GM18907 (cell line): Measurements from ENCODE around the gene ABI2.
"Not testable (repeated sequence)": the region's sequence is repeated elsewhere in the genome, so short reads cannot be mapped to it uniquely, and the experiment has no call there.

Source experiments
- ATAC-seq: cut with Tn5 transposase; IDR thresholded peaks from one replicate; pipeline ENCODE4 v1.9.1; 2021; ENCODE audit warnings: mild to moderate bottlenecking, moderate library complexity; ENCODE audit not compliant: unreplicated experiment

Gene ABI2

DNA sequence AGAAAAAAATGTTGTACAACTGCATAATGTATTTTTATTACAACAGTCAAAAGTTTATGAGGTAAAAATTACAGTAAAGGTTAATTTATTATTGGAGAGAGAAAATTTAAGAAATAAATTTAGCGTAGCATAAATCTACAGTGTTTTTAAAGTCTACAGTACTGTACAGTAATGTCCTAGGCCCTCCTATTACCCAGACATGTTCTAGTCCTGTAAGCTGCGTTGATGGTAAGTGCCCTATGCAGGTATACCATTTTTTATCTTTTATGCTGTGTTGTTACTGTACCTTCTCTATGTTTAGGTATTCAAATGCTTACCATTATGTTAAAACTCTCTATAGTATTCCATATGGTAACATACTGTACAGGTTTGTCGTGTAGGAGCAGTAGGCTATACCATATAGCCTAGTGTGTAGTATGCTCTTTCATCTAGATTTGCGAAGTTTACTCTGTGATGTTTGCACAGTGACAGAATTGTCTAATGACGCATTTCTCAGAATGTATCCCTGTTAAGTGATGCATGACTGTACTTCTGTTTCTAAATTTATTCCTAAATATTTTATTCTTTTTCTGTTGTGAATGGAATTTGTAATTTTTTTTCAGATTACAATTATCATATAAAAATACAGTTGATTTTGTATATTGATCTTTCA, 24.5 kb downstream of the ABI2 start:
- ATAC-seq = no peak

DNA sequence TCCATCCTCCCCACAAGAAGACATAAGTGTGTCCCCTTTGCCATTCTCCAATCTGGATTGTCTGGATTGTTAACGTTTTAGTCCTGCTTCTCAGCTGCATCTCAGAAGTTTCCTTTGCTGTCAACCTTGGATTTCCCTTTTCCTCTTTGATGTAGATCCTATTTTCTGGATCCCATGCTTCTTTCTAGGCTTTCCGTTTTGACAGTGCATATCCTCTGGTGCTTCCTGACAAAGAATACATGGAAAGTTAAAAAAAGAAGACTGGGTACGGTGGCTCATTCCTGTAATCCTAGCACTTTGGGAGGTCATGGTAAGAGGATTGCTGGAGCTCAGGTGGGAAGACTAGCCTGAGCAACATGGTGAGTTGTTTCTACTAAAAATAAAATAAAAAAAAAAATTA, 26.8 kb downstream of the ABI2 start:
- no peak for ATAC-seq

DNA sequence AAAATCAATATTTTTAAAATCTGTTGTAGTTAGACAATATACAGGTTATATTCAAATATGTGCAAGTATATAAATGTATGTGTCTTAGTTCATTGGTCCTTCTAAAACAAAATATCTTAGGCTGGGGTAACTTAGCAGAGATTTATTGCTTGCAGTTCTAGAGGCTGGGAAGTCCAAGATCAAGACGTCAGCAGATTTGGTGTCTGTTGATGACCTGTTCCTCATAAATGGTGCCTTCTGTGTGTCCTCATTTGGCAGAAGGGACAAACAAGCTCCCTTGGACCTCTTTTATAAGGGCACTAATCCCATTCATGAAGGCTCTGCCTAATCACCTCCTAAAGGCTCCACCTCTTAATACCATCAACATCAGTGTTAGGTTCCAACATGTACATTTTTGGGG, 31.3 kb downstream of the ABI2 start:
- no peak for ATAC-seq

DNA sequence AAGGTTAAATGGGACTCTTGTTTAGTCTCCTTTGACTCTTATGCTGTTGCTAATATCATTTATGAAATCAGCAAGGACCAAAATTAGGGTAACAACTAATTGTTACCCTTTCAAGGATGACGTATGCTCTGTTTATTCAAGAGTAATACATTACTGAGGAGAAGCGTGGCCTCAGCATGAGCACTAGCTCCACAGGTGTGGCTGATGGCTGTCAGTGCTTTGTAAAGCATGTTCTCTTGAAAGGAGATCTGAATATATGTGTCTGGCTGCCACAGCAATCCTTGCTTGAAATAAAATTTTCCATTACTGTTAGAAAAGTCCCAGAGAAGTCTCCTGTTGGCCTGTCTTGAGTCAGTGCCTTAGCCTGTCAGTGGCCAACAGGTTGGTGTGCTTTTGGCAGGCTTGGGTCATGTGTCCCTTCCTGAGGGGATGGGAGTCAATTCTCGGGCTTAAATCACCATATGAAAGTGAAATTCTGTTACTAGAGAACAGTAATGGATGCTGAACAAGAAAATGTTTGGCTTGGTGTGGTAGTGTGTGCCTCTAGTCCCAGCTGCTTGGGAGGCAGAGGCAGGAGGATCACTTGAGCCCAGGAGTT, 32.7 kb downstream of the ABI2 start:
- ATAC-seq = no peak

DNA sequence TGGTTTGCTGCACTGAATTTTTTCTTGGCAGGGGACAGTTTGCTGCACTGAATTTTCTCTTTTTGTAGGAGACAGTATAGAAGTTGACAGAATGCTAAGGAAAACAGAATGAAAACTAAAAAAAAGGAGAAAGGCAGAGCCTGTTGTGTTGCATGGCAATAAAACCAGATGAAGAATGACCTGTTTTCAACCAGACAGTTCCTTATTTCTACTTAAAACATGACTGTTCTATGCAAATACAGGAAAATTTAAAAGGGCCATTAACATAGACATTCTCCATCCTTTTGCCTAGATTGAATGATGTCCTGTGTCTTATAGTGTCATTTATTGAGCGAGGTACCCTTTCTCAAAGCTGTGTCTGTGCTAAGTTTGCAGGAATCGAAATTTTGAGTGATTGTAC, 33.3 kb downstream of the ABI2 start:
- ATAC-seq = no peak

DNA sequence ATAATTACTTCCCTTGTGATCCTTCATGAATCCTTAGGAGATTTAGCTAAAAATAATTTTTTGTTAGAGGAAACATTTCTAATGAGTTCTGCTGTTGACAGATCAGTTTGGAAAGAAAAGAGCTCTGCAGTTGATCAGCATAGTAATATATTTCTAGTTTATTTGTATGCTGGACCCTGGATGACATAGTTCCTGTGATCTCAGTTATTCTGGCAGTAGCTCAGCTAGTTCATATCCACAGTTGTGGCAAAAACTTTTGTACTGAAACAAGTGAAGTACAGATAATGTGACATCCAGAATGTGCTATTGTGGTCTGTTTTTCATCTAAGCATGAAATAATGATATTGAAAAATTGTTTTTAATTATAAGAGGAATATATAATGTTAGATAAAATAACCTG, 33.7 kb downstream of the ABI2 start:
- no peak for ATAC-seq

DNA sequence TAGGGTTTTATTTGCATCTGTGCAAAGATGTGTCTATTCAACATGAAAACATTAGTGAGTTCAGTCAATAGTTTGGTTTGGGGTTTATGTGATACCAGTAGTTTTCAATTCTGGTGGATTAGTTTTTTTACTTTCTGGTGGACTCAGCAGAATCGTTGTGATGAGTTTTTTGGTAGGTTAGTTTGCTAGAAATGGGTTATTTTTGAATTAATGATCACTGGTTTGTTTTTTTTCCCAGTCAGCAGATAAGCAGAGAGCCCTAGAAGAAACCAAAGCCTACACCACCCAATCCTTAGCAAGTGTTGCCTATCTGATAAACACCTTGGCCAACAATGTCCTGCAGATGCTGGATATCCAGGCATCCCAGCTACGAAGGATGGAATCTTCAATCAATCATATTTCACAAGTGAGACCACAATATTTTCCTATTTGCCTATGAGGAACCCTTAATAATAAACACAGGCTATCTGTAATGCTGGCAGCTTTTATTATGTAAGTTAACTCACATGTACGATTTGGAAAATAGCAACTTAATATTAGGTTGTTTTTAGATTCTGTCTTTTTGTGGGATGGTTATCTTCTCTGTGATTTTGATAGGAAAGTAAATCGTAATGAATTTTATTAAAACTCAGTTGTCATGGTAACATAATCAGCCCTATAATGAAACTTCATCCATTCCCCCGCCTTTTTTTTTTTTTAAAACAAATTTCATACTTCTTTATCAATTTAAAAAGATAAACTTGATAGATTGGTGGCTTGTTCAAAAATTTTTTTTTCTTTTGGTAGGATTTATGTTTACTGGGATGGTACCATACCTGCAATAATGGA, 38.7 kb downstream of the ABI2 start:
- ATAC-seq = no peak

DNA sequence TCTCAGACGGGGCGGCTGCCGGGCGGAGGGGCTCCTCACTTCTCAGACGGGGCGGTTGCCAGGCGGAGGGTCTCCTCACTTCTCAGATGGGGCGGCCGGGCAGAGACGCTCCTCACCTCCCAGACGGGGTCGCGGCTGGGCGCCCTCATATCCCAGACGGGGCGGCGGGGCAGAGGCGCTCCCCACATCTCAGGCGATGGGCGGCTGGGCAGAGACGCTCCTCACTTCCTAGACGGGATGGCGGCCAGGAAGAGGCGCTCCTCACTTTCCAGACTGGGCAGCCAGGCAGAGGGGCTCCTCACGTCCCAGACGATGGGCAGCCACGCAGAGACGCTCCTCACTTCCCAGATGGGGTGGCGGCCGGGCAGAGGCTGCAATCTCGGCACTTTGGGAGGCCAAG, 44.5 kb downstream of the ABI2 start:
- ATAC-seq = not testable (repeated sequence)

DNA sequence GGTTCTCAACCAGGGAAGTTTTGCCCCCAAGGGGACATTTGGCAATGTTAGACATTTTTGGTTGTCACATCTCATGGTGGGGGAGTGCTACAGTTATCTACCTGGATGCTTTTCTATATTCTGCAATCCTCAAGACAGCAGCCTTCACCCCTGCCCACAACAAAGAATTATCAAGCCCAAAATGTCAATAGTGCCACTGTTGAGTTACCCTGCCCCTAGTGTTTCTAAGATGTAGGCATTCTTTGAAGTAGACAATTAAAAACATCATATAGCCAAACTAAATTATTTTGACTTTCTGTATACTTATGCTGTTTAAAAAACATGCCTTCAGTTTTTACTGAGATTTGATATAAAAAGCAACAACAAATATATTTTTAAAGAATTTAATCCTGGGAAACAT, 48.0 kb downstream of the ABI2 start:
- ATAC-seq = no peak

DNA sequence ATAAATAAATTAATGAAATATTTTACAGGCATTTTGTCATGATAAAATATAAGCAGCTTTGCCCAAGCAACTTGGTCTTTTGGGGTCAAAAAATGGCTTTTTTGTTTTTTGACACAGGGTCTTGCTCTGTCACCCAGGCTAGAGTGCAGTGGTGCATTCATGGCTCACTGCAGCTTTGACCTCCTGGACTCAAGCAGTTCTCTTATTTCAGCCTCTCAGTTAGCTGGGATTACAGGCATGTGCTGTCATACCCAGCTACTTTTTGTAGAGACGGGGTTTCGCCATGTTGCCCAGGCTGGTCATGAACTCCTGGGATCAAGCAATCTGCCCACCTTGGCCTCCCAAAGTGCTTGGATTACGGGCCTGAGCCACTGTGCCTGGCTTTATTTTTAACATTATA, 51.0 kb downstream of the ABI2 start:
- no peak for ATAC-seq

DNA sequence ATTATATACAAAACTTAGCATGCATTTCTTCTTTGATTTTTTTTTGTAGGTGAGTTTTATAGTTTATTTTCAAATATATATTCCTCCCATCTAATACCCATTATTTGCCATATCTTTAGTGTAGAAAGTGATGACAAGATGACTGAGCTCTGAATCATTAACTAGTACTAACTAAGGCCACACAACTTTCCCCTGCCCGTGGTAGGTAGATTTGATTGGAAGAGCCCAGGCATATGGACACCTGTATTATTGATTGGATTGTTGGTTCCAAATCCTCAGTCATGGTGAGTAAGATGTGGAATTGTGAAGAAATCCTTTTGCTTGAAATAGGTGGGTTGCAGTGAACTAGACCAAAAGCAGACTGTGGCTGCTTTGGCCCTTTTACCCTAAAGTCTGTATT, 54.8 kb downstream of the ABI2 start:
- ATAC-seq = no peak

DNA sequence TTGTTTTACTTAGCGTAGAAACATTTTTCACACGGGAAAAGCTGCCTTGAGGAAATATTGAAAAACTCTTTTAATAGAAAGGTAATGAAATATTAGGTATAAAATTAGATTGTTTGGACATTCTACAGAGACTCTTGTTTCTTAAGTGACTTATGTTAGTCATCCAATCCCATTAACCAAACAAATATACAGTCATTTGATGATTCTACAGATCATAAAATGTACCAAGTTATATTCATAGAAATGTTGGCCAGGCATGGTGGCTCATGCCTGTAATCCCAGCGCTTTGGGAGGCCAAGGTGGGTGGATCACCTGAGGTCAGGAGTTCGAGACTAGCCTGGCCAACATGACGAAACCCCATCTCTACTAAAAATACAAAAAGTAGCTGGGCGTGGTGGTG, 60.0 kb downstream of the ABI2 start:
- ATAC-seq = not testable (repeated sequence)

DNA sequence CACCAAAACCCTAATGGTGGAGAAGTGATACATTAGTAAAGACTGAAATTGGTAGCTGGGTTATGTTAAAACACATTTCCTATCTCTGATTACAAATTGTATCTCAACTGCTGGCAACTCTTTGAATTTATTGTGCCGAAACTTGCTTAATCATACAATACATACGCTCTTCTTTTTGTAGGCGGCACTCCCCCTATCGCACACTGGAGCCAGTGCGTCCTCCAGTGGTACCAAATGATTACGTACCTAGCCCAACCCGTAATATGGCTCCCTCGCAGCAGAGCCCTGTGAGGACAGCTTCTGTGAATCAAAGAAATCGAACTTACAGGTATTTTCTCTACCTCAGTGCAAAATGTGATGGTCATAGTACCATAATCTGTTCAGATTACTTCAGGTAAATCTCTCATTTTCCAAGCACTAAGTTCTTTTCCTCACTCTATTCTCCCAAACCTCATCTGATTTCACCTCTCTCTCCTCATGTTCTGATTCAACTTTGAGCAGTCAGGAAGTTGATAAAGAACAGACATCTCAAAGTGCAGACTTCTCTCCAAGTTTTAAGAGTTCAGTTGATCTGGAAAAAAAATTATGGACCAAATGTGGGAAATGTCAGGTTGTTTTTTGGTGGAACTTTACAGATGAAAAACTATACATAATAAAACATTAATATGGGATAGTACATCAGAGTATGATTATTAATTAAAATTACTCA, 66.5 kb downstream of the ABI2 start:
- ATAC-seq = no peak

DNA sequence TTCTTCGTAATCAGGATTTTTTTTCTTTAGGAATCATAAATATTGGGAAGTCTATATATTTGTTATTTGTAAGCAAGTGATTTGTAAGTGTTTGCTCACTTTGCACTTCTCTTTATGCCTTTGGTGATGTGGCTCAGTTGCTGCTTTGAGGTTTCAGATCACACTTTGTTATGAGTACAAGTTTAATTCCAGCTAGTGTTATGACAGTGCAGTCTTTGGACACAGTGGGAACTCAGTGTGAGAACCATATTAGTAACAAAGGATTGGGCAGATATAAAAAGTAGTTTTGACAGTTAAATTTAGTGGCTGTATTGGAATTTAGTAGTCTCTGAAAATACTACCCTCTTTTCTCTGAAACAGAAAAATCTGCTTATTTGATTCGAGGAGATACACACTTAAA, 67.7 kb downstream of the ABI2 start:
- no peak for ATAC-seq

DNA sequence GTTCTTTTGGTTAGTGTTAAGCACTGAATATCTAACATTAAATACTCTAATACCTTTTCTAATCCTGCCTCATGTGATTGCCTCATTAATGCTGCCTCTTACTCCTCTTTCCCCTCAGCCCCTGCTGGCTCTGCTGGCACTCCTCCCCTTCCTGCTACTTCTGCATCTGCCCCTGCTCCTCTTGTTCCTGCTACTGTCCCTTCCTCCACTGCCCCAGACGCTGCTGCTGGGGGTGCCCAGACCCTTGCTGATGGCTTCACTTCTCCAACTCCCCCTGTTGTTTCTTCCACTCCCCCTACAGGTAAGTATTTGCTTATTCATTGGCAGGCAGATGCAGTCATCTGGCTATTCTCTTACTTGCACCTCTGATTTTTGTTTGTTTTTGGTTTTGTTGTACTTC, 68.5 kb downstream of the ABI2 start:
- no peak for ATAC-seq

DNA sequence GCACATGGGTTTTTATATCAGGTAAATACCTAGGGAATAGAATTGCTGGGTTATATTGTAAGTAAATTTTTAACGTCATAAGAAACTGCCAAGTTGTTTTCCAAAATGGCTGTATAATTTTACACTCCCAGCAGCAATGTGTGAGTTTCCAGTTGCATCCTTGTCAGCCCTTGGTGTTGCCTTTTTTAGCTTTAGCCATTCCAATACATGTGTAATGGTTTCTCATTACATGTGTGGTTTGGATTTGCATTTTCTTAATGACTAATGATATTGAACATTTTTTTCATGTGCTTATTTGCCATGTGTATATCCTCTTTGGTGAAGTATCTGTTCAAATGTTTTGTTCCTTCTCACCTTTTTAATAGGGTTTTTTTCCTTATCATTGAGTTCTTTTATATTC, 70.8 kb downstream of the ABI2 start:
- no peak for ATAC-seq

DNA sequence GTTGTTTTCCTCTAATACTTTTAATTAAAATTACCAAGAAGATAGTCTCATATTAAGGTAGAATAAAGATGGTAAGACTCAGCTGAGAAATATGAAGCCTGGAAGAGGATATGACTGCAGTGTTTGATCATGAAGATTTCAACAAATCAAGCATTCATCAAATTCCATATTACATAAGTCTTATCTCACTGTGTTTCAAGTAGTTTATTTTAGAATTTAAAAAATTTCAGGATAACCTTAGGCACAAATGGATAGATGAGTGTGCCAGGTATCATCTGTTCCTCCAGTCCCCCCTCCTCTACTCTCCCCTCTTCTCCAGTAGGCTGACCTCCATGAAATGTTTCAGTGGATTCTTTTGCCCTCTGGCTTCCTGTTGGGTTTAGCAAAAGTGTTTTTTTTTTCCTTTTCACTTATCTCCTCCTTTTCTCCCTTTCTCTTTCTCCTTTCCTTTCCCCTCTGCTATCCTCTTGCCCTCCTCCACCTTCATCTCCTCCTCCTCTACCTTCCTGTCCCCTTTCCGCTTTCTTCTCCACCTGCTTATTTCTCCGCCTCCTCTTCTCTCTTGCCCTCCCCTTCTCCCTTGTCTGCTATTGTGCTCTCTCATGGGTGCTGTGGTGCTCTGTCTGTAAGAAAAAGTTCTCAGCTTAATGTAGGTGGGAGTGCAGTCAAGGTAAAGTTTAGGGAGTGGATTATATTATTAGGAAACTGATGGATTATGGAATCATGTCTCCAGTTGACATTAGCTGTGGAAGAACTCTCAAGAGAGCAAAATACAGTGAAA, 72.8 kb downstream of the ABI2 start:
- no peak for ATAC-seq

DNA sequence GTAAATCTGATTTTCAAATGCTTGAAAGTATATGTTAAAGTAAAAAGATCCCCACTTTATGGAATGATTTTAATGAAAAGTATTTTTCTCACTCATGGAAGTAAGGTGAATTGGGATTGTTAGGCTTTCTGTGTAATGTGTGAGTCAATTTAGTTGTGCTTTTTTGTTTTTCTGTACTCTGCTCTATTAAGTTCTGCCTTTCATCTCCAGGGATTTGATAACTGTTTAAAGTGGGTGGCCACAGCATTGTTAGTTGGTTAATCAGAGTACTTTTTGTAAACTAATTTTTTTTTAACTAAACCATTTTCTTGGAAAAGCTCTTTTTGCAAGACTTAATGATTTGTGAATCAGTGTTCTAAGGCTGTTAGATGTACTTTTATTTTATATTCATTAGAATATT, 76.8 kb downstream of the ABI2 start:
- ATAC-seq = no peak

DNA sequence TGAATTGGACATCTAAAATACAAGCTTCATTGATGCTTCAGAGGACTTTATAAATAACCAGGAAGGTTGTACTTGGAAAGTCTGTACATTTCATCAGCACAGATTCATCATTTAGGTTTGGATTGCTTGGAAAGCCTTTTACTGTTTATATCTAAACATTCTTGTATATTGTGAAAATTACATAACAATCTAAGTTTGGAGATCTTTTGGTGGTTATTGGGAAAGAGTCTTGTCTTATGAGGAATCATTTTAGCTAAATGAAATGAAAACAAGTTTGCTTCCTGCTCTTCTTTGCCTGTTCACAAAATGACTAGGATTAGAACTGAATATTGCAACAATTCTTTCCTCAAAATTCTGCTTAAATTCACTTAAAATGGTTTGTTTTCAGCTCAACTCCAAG, 79.3 kb downstream of the ABI2 start:
- ATAC-seq = no peak

DNA sequence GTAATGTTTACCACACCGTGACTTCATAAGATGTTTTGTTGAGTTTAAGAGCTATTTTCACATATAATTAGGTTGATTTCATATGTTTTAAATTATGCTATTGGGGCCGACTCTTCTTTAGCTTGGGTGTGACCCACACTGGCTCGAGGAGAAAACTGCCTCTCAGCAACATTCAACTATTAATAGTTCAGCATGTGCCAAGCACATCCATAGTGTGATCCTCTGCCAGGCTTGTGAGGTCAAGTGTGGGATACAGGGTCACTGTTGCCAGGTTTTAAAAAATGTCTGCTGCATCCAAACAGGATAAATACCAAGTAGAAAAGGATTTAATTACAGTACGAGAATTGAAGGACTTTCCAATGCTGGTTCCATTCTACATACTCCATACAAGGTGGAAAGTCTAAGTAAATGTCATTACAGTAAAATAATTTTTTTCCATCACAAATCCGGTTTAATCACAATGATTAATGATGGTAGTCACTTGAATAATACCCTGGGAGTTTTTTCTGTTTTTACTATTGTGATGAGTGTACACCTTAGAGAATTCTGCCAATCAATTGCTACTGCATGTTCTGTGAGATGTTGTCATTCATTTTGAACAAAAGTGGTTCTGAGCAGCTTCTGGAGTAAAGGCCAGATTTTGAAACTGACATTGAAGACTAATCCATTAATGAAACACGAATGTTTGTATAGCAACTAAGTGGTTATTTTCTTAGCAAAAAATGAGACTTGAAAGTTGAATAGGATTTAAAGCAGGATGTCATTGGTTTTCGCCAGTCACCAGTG, 84.5 kb downstream of the ABI2 start:
- no peak for ATAC-seq
